Measurements from ENCODE around the gene PALLD.

Gene PALLD

GRCh38 chr4:168877511-168878491, 380.9 kb downstream of the PALLD start:
- peak; percentile 14 for DNase-seq (ENCODE audit: low read depth)

- DNase-seq (ENCODE audit: low read depth), result no peak
Observed at GRCh38 chr4:168878623-168879022, 381.8 kb downstream of the PALLD start.

- no peak for DNase-seq (ENCODE audit: low read depth)
Observed at GRCh38 chr4:168879188-168879587, 382.3 kb downstream of the PALLD start.

- DNase-seq (ENCODE audit: low read depth), result no peak
Observed at GRCh38 chr4:168880072-168880675, 383.3 kb downstream of the PALLD start.

- DNase-seq (ENCODE audit: low read depth), result no peak
Observed at GRCh38 chr4:168880811-168881595, 384.2 kb downstream of the PALLD start.

- no peak for DNase-seq (ENCODE audit: low read depth)
Observed at GRCh38 chr4:168881781-168882420, 385.0 kb downstream of the PALLD start.

- DNase-seq (ENCODE audit: low read depth), result no peak
Observed at GRCh38 chr4:168882650-168883233, 385.9 kb downstream of the PALLD start.

GRCh38 chr4:168883513-168883912, 386.7 kb downstream of the PALLD start:
- DNase-seq (ENCODE audit: low read depth), result no peak

GRCh38 chr4:168884251-168885124, 387.6 kb downstream of the PALLD start:
- no peak for DNase-seq (ENCODE audit: low read depth)

GRCh38 chr4:168885400-168885799, 388.5 kb downstream of the PALLD start:
- DNase-seq (ENCODE audit: low read depth), result no peak

GRCh38 chr4:168886351-168886750, 389.5 kb downstream of the PALLD start:
- no peak for DNase-seq (ENCODE audit: low read depth)

- DNase-seq (ENCODE audit: low read depth), result no peak
Observed at GRCh38 chr4:168887809-168888208, 391.0 kb downstream of the PALLD start.

- no peak for DNase-seq (ENCODE audit: low read depth)
Observed at GRCh38 chr4:168888715-168889215, 391.9 kb downstream of the PALLD start.

GRCh38 chr4:168891086-168891485, 394.2 kb downstream of the PALLD start:
- DNase-seq (ENCODE audit: low read depth), result no peak

GRCh38 chr4:168891688-168892087, 394.8 kb downstream of the PALLD start:
- DNase-seq (ENCODE audit: low read depth), result no peak

GRCh38 chr4:168892475-168892874, 395.6 kb downstream of the PALLD start:
- DNase-seq (ENCODE audit: low read depth), result no peak

- DNase-seq (ENCODE audit: low read depth), result no peak
Observed at GRCh38 chr4:168893205-168893604, 396.4 kb downstream of the PALLD start.

- DNase-seq (ENCODE audit: low read depth), result no peak
Observed at GRCh38 chr4:168893807-168894206, 397.0 kb downstream of the PALLD start.

- DNase-seq (ENCODE audit: low read depth), result no peak
Observed at GRCh38 chr4:168900080-168900479, 403.2 kb downstream of the PALLD start.

- DNase-seq (ENCODE audit: low read depth), result no peak
Observed at GRCh38 chr4:168907119-168907698, 410.4 kb downstream of the PALLD start.

All from stimulated activated CD8-positive, alpha-beta memory T cell treated with anti-CD3 and anti-CD28 coated beads, Interleukin-4, amount 100 ng/mL, for 24 hours (primary cell).